Activated T-cell treated with anti-CD3 and anti-CD28 coated beads for 24 hours (primary cell): ENCODE measurements around the gene CATSPERZ.

Experiments
- DNase-seq: peaks from one replicate; pipeline ENCODE4 v3.0.0-alpha.2; 2020; ENCODE audit warnings: low read depth

CATSPERZ gene

DNA sequence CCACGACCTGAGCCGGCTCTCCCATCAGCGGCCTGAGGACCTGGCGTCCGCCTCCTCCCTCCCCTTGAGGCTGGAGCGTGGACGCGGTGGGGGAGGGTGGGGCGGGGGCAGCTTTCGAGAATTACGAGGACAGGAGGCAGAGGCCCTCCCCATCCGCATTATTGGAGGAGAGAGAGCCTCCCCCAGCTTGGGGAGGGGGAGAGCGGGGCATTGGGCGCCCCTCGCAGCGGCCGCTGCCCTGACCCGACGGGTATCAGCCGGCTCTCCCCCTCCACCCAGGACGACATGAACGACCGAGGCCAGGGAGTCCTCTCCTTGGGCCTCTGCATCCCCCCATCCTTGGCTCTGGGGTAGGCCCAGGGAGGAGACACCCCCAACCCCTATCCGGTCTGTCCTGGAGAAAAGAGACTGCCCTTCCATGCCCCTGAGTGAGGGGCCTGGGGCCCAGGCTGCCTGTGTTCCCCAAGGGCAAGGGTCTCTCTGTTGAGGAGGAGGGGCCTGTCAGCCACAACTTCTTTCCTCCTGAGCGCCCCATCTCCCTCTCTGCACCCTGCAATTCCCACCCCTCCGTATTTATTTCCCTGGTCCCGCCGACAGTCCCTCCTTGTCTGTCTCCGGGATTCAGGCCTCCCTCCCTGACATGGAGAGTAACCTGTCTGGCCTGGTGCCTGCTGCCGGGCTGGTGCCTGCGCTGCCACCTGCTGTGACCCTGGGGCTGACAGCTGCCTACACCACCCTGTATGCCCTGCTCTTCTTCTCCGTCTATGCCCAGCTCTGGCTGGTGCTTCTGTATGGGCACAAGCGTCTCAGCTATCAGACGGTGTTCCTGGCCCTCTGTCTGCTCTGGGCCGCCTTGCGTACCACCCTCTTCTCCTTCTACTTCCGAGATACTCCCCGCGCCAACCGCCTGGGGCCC, 14.0 kb upstream of the CATSPERZ start:
- no peak for DNase-seq

DNA sequence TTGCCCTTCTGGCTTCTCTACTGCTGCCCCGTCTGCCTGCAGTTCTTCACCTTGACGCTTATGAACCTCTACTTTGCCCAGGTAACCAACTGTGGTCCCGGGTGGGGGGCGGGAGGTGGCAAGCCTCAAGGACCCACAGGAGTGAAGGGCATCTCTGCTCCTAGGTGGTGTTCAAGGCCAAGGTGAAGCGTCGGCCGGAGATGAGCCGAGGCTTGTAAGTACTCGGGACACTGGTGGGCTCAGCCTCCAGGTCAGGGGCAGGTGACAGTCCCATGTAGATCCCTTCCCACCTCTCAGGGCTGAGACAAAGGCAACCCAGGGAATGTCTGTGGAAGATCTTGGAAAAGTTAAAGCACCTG, 13.4 kb upstream of the CATSPERZ start:
- DNase-seq, result no peak

DNA sequence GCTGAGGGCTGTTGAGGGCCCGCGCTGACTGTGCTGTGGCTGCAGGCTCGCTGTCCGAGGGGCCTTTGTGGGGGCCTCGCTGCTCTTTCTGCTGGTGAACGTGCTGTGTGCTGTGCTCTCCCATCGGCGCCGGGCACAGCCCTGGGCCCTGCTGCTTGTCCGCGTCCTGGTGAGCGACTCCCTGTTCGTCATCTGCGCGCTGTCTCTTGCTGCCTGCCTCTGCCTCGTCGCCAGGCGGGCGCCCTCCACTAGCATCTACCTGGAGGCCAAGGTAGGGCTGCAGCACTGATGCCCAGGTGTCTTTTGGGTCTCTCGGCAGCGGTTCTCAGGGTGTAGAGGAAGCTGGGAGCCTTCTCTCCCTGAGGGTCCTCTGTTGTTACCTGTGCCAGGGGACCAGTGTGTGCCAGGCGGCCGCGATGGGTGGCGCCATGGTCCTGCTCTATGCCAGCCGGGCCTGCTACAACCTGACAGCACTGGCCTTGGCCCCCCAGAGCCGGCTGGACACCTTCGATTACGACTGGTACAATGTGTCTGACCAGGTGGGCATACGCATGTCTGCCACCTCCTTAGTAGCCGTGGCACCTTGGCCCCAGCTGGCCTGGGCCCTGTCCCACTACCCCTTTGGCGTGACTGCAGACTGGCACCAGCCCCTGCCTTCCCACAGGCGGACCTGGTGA, 12.3 kb upstream of the CATSPERZ start:
- DNase-seq, result no peak

DNA sequence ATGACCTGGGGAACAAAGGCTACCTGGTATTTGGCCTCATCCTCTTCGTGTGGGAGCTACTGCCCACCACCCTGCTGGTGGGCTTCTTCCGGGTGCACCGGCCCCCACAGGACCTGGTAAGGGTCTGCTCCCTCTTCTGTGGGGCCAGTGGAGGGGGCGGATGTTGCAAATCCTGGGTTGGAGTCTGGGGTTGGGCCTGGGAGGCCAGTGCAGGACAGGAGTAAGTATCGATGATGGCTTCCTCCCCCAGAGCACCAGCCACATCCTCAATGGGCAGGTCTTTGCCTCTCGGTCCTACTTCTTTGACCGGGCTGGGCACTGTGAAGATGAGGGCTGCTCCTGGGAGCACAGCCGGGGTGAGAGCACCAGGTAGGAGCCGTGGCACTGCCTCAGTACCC, 11.8 kb upstream of the CATSPERZ start:
- no peak for DNase-seq

DNA sequence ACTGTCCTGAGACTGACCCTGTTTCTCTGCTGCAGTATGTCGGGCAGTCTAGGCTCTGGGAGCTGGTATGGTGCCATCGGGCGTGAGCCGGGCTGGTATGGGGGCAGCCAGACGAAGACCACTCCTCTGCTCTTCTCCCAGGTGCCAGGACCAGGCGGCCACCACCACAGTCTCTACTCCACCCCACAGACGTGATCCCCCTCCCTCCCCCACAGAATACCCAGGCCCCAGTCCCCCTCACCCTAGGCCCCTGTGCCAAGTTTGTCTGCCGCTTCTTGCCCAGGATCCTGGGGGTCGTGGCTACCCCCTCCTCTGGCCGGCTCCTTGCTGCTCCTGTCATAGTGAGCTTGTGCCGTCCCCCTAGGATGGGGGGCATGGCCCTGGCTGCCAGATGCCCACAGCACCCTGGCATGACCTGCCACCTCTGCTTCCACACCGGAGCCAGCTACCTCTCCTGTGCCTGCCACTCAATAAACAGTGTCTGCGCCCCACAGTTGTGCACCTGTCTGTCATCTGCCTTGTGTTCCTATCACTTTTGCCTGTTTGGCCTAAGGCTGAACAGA, 11.1 kb upstream of the CATSPERZ start:
- no peak for DNase-seq

DNA sequence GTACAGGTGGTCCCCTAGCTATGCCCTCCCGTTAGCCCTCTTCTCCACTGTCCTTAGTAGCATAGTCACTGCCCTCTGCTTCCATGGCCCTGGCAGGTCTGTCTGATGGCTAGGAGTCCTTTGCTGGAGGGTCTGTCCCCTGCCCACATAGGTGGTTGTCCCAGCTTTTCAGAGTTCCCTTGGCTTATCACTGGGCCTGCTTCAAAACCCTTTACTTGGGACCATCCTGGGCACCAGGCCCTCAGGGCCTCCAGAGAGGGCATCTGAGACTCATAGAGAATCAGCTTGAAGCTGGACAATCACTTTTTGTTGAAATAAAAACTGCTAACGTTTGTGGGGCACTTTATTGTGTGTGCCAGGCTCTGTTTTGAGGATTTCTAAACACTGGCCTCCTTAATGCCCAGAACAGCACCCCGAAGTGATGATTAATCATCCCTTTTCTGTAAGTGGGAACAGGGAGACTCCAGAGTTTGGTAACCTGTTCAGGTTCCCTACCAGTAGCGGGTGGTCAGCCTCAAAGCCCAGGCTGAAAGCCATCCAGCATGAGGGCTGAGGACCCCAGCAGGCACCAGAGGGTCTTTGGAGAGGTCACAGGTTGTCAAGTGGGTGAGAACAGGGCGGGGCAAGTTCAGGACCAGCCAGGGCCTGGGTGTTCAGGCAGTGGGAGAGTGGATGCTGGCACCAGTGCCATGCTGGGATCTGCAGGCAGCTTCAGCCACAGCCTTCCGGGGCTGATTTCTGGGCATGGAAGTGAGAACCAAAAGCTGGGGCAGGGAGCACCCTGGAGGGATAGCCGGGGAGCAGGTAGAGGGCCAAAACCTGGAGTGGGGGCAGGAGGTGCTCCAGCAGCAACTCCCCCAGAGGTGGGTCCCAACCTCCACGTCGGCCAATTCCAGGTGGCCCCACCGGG, 9.6 kb upstream of the CATSPERZ start:
- DNase-seq, result no peak

DNA sequence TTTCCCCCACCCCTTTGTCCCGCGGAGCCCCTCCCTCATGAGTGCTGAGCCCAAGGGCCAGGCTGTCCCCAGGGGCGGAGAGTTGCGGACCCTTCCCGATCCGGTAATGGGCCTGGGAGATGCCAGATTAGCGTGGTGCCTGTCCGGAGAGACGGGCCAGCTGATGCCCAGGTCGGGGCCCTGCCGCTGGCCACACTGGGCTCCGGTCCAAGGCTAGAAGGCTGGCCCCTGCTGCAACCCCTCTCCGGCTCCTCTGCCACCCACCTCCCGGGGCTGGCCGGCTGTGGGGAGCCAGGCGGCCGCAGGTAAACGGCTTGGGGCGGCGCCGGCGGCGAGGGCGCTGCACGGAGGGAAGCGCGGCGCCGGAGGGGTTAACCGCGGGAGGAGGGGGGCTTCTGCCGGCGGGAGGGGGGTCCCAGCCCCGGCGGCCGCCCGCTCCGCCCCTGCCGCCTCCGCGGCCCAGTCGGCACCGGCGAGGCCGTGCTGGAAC, 8.9 kb upstream of the CATSPERZ start, which contains the start of gene KCNK4:
Gene KCNK4 (plus strand): TSS at position 41 of the 490 bp plus-strand sequence. CDS start 1,717 bp downstream, outside the sequence.
- no peak for DNase-seq

DNA sequence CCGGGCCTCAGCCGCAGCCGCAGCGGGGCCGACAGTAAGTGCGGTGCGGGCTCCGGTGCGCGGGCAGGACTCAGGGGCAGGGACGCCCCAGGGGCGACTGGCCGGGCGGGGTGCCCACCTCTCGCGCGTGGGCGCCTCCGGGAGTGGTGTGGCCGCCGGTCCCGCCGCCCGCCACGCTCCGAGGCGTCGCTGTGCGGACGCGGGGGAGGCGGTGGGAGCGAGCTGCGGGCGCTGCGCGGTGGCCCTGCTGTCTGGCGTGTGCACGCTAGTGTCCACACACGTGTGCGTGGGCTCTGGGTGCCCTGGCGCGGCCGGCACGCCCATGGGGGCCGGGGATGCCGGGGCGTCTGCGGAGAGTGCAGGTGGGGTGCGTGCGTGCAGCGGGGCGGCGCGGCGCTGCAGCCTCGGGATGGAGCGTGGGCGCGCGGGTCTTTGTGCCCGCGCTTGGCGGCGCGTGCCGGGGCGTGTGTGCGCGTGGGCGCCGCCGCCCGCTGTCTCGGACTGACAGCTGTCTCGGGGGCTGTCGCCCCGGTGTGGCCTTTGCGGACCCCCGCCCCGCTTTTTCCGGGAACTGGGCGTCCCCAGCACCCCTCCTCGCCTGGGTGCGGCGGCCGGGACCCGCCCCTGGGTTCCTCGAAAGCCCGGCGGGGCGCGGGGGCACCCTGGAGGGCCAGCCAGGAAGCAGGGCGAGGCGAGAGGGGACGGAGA, 8.3 kb upstream of the CATSPERZ start:
- no peak for DNase-seq

DNA sequence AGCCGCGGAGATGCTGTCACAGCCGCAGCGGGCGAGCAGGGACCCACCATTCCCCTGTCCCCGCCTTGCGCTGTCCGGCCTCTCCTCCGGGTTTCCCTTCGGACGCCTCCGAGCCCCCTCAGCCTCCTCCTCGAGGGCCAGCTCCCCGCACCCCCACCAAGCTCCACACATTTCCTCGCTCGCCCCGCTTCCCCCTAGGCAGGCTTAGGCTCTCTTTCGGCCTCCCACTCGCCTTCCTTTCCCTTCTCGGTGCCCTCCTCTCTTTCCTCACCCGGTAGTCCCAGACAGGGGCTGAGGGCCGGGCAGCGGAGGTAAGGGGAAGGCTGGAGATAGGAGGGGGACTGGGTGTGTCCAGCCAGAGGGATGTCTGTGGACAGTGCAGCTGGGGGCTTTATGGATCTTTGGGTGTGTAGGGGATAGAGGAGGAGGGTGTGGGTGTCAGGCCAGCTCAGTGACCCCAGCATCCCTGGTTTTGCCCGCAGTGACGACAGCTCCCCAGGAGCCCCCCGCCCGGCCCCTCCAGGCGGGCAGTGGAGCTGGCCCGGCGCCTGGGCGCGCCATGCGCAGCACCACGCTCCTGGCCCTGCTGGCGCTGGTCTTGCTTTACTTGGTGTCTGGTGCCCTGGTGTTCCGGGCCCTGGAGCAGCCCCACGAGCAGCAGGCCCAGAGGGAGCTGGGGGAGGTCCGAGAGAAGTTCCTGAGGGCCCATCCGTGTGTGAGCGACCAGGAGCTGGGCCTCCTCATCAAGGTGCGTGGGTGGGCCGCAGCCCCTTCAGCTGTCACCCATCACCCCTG, 7.5 kb upstream of the CATSPERZ start:
- no peak for DNase-seq

DNA sequence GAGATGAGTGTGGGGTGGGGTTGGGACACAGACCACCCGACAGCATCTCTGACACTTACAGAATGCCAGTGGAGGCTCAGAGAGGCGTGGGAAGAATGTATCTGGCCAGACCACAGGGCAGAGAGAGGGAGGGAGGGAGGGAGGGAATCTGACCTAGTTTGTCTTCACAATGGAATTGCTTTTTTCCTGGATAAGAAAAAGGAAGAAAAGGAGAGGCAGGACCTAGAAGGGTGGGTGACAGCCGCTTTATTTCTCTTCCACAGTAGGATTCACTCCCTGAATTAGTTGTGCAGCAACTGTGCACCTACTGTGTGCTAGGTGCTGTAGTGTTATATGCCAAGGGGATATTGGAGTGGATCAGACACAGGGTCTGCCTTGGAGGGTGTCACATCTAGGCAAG, 5.4 kb upstream of the CATSPERZ start:
- no peak for DNase-seq

DNA sequence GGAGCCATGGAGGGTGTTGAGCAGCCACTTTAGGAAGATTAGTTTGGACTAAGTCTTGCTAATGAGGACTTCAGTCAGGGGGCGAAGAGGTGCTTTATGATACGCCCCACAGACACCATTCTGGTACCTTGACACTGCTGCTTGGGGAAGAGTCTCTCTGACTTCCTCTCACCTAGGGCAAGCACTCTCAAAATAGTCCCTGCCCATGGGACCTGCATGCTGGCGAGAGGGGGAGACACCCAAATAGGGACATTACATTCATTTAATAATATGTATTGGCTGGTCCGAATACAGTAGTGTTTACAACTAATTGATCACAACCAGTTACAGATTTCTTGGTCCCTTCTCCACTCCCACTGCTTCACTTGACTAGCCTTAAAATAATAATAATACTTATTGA, 4.4 kb upstream of the CATSPERZ start:
- DNase-seq, result no peak

DNA sequence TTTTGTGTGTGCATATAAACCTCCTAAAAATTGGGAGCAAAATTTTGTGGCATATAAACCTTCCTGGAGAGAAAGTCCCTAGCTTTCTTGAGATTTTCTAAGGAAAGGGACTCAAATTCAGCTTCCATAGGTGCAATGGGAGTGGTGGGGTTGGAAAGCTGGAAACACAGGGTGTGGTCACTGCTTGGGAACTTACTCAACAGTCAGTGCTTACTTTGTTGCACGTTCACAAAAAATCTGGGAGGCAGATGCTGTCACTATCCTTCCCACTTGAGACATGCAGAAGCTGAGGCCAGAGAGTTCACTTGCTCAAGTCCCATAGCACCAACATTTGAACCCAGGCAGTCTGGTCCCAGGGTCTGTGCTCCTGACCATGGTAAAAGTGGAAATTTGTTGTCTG, 3.9 kb upstream of the CATSPERZ start:
- DNase-seq, result no peak

DNA sequence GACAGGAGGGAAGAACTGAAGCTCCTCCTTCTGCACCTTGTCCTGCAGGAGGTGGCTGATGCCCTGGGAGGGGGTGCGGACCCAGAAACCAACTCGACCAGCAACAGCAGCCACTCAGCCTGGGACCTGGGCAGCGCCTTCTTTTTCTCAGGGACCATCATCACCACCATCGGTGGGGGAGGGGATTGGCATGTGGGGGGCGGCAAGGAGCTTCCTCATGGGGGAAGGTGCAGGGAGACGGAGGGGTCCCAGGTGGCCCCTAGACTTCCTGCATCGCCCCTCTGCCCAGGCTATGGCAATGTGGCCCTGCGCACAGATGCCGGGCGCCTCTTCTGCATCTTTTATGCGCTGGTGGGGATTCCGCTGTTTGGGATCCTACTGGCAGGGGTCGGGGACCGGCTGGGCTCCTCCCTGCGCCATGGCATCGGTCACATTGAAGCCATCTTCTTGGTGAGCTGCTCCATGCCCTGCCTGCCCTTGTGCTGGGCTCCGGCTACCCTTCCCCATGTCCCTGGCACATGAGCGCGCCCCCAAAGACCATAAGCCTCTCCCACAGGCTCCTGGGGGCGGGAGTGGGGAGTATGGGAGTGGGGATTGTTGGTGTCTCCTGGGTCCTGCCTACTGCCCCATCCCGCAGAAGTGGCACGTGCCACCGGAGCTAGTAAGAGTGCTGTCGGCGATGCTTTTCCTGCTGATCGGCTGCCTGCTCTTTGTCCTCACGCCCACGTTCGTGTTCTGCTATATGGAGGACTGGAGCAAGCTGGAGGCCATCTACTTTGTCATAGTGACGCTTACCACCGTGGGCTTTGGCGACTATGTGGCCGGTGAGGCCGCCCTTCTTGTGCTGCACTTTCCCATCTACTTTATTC, 3.1 kb upstream of the CATSPERZ start:
- DNase-seq, result no peak

DNA sequence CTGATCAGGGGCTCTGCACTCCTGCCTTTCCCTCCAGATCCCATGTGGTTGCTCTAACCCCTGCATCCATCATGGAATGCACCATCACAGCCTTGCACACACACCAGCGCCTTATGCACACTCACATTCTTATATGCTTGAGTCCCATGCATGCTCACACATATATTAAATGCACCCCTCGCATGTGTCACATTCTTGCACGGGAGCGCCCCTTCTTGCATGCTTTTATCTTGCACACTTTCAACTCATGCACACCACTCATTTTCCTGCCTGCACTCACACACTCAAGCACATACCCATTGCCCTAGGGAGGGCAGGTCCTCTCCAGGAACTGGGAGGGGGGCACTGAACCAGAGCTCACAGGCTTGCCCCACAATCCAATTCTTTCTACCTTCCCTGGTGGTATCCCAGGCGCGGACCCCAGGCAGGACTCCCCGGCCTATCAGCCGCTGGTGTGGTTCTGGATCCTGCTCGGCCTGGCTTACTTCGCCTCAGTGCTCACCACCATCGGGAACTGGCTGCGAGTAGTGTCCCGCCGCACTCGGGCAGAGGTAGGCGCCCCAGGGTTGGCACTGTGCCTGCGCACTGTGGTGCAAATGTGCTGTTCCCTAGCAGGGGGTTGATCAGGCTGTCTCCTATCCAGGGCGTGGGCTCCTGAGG, 2.3 kb upstream of the CATSPERZ start:
- no peak for DNase-seq

DNA sequence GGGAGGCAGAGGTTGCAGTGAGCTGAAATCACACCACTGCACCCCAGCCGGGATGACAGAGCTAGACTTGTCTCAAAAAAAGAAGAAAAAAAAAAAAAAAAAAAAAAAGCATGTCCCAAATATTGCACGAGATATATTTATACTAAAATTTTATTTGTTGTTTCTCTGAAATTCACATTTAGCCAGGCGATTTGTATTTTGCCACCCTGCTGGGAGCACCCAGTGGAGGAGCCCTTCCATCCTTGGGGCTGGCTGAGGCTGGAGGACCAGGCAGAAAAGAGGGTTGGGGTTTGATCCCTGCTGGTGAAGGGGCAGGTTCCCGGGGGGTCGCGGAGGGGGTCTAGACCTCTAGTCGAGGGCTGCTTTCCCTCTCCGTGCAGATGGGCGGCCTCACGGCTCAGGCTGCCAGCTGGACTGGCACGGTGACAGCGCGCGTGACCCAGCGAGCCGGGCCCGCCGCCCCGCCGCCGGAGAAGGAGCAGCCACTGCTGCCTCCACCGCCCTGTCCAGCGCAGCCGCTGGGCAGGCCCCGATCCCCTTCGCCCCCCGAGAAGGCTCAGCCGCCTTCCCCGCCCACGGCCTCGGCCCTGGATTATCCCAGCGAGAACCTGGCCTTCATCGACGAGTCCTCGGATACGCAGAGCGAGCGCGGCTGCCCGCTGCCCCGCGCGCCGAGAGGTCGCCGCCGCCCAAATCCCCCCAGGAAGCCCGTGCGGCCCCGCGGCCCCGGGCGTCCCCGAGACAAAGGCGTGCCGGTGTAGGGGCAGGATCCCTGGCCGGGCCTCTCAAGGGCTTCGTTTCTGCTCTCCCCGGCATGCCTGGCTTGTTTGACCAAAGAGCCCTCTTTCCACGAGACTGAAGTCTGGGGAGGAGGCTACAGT, 952 bp upstream of the CATSPERZ start:
- DNase-seq, result no peak

DNA sequence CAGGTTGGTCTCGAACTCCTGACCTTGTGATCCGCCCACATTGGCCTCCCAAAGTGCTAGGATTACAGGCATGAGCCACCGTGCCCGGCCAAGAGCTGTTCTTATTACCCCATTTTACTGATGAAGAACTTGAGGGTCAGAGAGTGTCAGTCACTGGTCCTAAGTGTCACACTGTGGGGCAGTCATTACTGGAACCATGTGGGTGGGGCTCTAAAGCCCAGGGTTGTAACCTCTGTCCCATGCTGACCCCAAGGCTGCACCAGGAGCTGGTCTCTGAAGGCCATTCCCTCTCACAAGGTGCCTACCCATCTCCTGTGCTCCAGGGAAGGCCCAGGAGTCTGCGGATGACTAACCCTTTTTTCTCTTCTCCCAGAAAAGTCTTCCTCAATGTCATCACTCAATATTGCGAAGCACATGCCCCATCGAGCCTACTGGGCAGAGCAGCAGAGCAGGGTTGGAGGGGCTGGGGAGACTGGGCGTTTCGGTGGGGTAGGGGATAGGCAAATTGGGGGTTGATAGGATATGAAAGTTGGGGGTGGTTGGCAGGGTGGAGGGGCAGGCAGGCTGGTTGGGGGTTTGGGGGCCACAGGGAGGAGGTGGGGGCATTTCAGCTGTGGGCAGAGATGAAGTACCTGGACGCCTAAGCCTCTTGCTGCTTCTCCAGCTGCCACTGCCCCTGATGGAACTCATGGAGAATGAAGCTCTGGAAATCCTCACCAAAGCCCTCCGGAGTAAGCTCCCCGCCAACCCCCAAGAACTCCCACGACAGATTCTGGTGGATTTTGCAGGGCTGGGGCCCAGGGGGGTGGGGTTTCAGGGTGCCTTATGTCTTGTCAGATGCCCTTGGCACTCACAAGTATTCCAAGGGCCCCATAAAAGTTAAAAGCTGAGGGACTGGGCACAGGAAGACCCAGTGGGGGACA, 3.2 kb downstream of the CATSPERZ start:
- DNase-seq, result no peak

DNA sequence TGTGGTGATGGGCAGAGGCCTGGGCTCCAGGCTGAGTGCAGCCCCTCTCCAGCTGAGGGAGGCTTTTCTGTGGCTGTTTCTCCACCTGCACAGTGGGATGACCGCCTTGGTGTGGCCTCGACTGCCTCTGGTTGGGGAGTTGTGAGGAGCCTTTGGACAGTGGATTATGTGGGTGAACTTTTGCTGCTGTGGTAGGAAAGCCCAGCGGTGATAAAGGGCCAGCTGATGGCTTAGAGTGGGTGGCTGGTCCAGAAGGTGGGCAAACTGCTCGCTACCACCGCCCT, 3.8 kb downstream of the CATSPERZ start:
- DNase-seq, result no peak
